Rectal smooth muscle tissue (tissue), 1 donor: ENCODE data around the gene UBE3D.
A peak's percentile ranks its signal among the peaks of the same experiment; 100 is the strongest.

Experiments used
- H3K27ac ChIP-seq: one replicate; pipeline ENCODE4 v1.7.0; 2013; ENCODE audit warnings: low read depth, low read length, inconsistent platforms
- H3K27me3 ChIP-seq: one replicate; pipeline ENCODE4 v1.7.0; 2013; ENCODE audit warnings: low read length; ENCODE audit not compliant: control insufficient read depth, insufficient read depth
- H3K36me3 ChIP-seq: one replicate; pipeline ENCODE4 v1.7.0; 2013; ENCODE audit warnings: low read length; ENCODE audit not compliant: control insufficient read depth, insufficient read depth
- H3K4me1 ChIP-seq: one replicate; pipeline ENCODE4 v1.7.0; 2013; ENCODE audit warnings: low read length; ENCODE audit not compliant: control insufficient read depth, insufficient read depth
- H3K4me3 ChIP-seq: one replicate; pipeline ENCODE4 v1.7.0; 2013; ENCODE audit warnings: low read length
- H3K9ac ChIP-seq: one replicate; pipeline ENCODE4 v1.7.0; 2013; ENCODE audit warnings: low read length

The UBE3D gene, protein sequence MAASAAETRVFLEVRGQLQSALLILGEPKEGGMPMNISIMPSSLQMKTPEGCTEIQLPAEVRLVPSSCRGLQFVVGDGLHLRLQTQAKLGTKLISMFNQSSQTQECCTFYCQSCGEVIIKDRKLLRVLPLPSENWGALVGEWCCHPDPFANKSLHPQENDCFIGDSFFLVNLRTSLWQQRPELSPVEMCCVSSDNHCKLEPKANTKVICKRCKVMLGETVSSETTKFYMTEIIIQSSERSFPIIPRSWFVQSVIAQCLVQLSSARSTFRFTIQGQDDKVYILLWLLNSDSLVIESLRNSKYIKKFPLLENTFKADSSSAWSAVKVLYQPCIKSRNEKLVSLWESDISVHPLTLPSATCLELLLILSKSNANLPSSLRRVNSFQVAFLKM

DNA sequence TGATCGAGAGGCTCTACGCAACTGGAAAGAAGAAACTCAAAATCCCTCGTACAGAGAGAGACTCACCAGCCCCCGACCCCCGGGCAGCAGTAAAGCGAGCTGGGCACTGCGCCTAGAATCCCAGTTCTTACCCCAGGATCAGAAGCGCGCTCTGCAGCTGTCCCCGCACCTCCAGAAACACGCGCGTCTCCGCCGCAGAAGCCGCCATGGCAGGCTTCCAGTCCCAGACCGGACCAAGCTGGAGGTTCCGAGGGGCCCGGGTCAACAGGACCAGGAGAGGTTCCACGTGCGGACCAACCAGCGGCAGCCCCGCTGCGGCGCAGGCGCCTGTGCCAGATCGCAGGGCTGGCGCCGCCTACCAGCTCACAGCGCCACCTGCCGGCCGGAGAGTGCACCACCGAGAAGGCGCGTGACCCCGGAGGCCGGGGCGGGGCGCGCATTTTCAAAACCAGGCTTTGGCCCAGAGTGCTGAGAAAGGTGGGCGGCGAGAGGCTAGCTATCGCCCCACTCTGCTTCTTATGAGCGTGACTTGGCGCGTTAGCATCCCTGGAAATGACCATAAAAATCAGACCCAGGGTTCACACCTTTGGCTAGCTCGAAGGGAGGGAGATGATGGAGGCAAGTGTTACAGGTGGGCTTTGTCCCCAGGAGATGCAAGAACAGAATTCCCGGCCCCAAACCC lies at the start of gene UBE3D:
UBE3D (minus strand) TSS at position 331 of the 682 bp plus-strand sequence; CDS start at position 208, 123 bp downstream.
- H3K9ac ChIP-seq: peak within 1 kb of the TSS; percentile 53
- H3K4me3 ChIP-seq: peak within 1 kb of the TSS; percentile 83
- H3K4me1 ChIP-seq: peaks cover 8% of the 10 kb centered on the region
- no peaks in the 10 kb centered on the region for H3K36me3 ChIP-seq
- no peaks in the 10 kb centered on the region for H3K27me3 ChIP-seq
- no peak within 1 kb of the TSS for H3K27ac ChIP-seq

DNA sequence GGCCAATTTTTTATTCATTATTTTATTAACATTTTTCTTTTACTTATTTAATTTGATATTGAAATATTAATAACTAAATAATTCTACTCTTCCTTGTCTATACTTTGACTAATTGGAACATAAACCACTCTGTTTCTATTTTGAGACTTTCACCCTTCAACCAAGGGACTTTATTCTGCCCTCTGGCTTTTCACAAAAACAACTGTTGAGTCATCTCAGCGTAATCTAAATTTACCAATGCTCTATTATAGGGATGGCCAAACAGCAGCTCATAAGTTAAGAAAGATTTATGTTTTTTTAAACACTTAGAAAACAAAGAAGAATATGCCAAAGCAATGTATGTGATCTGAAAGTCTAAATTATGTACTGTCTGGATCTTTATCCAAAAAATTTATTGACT lies 48.5 kb upstream of the UBE3D start:
- no peak overlapping the region for H3K4me3 ChIP-seq
- H3K4me1 ChIP-seq: no peaks in the 10 kb centered on the region
- H3K9ac ChIP-seq: no peak overlapping the region
- H3K27ac ChIP-seq: no peak overlapping the region
- H3K36me3 ChIP-seq: no peaks in the 10 kb centered on the region
- H3K27me3 ChIP-seq: no peaks in the 10 kb centered on the region

DNA sequence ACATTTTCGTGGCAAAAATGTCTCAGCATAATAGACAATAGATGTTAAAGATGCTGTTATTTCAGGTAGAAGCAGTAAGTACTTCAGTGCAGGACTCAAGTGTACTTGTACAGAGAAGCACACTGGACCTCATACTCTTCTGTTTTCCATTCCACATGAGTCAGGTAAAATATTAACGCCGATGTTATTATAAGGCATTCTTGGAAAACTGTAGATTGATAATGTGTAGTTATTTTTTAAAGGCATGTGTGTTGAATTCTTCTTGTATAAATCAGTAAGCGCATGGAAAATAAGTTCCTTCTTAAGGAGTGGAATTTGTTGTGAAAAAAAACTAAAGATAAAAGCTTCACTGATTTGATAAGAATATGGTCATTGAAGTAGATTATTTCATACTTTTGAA lies 47.6 kb upstream of the UBE3D start:
- no peak overlapping the region for H3K27ac ChIP-seq
- H3K9ac ChIP-seq: no peak overlapping the region
- H3K27me3 ChIP-seq: no peaks in the 10 kb centered on the region
- no peak overlapping the region for H3K4me3 ChIP-seq
- no peaks in the 10 kb centered on the region for H3K36me3 ChIP-seq
- no peaks in the 10 kb centered on the region for H3K4me1 ChIP-seq

DNA sequence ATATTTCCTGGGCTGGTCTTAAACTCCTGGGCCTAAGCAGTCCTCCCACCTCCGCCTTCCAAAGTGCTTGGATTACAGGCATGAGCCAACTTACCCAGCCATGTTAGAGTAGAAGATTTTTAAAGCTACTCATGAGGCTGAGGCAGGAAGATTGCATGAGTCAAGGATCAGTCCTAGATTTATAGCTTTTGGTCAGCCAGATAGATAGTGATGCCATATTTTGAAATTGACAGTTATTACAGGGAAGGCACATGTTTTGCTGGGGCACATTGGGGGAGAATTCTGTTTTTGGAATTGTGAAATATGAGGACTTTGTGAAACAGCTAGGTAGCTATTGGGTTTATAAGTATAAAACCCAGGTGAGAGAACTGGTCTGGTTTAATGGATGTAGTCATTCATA lies 42.7 kb upstream of the UBE3D start:
- Histone ChIP-seq H3K4me3 (no peak overlapping the region), H3K27me3 (no peaks in the 10 kb centered on the region), H3K4me1 (no peaks in the 10 kb centered on the region), H3K36me3 (no peaks in the 10 kb centered on the region), H3K9ac (no peak overlapping the region), H3K27ac (no peak overlapping the region)

DNA sequence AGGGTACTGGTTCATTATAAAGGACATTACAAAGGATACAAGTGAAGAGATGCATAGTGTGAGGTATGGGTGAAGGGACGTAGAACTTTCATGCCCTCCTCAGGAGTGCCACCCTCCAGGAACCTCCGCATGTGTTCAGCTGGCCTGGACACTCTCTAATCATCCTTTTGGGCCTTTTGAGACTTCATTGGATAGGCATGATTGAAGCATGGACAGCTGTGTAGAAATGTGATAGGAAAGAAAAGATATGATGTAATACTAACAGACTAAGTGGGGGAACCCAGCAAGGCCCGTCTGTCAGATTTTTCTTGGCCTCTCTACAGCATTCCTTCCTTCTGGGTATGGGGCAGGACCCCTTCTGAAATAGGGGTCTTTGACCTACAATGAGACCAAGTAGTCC lies 32.9 kb upstream of the UBE3D start:
- no peak overlapping the region for H3K9ac ChIP-seq
- no peak overlapping the region for H3K4me3 ChIP-seq
- H3K27me3 ChIP-seq: no peaks in the 10 kb centered on the region

DNA sequence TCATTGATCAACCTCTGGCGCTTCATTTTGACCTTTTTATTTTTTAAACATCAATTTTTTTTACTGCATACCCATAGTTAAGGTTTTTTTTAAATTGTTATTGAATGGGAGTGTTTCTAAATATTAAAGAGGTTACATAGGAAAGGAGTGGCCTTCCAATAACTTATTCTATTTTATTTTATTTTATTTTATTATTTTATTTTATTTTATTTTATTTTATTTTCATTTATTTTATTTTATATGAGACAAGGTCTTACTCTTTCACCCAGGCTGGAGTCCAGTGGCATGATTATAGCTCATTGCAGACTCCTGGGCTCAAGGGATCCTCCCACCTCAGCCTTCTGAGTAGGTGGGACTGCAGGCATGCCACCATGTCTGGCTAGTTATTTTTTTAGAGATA lies 32.0 kb upstream of the UBE3D start:
- Histone ChIP-seq H3K36me3 (no peaks in the 10 kb centered on the region), H3K4me3 (no peak overlapping the region), H3K27me3 (no peaks in the 10 kb centered on the region), H3K4me1 (peaks cover 3% of the 10 kb centered on the region), H3K9ac (no peak overlapping the region), H3K27ac (no peak overlapping the region)

More for the DNA sequence above, 32.9 kb upstream of the UBE3D start:
- no peak overlapping the region for H3K27ac ChIP-seq
- no peaks in the 10 kb centered on the region for H3K4me1 ChIP-seq
- H3K36me3 ChIP-seq: no peaks in the 10 kb centered on the region

DNA sequence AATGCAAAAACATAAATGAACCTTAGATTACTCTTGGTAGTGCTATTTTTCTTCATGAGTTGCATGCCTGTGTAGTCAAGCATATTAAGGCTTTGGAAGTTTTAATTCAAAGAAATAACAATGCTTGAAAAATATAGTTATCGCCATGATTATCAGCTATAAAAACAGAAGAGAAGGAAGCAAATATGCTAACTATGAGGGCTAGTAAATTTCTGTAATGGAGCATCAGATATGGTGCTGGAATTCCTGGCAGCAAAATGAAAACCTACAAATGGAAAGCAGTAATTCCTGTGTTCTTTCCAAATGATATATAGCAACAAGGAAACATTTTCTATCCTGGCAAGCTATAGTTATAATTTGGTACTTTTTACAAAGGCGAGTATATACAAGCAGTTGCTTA lies 31.6 kb upstream of the UBE3D start:
- H3K27ac ChIP-seq: no peak overlapping the region
- peaks cover 3% of the 10 kb centered on the region for H3K4me1 ChIP-seq
- no peaks in the 10 kb centered on the region for H3K36me3 ChIP-seq
- no peaks in the 10 kb centered on the region for H3K27me3 ChIP-seq
- H3K4me3 ChIP-seq: no peak overlapping the region
- no peak overlapping the region for H3K9ac ChIP-seq

DNA sequence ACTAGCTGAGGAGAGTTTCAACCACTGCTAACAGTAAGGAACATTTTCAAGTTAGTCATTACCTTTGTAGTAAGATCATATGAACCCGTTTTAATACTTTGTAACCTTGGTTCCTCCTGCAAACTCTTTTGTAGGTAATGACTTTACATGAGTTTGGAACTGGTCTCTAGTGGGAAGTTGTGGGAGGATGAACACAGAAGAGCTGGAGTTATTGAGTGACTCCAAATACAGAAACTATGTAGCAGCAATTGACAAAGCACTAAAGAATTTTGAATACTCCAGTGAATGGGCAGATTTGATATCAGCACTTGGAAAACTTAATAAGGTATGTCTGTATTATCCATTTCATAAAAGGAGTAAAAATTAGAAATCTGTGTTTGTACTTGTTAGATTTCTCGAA lies 31.1 kb upstream of the UBE3D start:
- no peak overlapping the region for H3K27ac ChIP-seq
- H3K27me3 ChIP-seq: no peaks in the 10 kb centered on the region
- H3K9ac ChIP-seq: no peak overlapping the region
- H3K36me3 ChIP-seq: no peaks in the 10 kb centered on the region
- H3K4me3 ChIP-seq: no peak overlapping the region
- H3K4me1 ChIP-seq: peaks cover 3% of the 10 kb centered on the region

DNA sequence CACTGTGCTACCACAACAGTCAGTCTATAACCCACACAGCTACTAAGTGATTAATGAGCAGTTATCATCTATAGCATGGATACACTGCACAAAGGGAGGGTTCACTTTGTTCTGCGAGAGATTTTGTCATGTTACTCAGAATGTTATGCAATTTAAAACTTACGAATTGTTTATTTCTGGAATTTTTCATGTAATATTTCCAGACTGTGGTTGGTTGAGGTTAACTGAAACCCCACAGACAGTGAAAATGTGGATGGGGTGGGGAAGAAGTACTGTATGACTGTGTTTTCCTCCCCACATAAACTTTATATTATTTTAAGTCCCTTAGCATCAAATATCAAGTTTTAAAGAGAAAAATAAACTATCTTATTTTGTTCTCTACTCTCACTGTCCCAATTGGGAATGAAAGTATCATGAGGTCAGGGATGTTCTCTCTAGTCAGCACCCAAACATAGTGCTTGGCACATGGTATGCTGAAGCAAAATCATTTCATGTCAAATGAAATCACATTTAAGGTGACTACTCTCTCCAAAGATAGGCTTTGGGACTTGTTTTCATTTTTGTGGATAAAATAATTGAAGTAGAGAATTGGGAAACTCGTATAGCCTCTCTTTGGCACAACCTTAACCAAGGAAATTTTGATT lies 27.2 kb upstream of the UBE3D start:
- no peaks in the 10 kb centered on the region for H3K27me3 ChIP-seq
- no peak overlapping the region for H3K27ac ChIP-seq
- no peak overlapping the region for H3K4me3 ChIP-seq
- peaks cover 3% of the 10 kb centered on the region for H3K4me1 ChIP-seq
- H3K36me3 ChIP-seq: no peaks in the 10 kb centered on the region
- no peak overlapping the region for H3K9ac ChIP-seq

DNA sequence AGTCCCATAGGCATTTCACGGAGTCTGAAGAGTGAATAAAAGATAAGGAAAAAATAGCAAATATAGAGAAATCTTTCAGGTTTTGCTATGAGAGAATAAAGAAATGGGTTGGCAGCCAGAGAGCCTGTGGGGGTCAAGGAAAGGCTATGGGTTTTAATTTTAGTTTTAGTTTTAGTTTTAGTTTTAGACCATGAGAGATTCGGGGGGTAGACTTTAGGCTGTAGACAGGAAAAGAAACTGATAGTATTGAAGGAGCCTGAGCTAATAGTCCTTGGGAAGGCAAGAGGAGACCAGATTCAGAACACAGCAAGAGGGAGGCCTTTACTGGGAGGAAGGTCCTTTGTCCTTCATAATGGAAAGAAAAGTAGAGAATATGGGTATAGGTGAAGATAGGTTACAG lies 21.1 kb upstream of the UBE3D start:
- Histone ChIP-seq H3K4me1 (no peaks in the 10 kb centered on the region), H3K27ac (no peak overlapping the region), H3K4me3 (no peak overlapping the region), H3K27me3 (no peaks in the 10 kb centered on the region), H3K9ac (no peak overlapping the region), H3K36me3 (no peaks in the 10 kb centered on the region)

DNA sequence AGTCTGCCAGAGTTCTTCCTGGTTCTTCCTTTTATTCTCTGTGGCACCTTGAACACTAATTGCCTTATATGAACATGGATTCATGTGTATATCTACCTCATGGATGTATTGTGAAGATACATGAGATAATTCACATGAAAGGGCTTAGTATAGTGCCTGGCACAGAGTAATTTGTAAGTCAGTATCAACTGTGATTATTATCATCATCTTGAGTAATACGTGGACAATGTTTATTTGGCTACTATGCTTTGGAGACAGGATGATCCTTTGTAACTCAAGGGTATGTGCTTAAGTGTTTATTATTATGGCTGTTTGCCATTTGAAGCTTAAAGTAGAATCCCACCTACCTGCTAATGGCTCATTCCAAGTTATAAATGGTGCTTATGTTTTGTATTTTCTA lies 17.8 kb upstream of the UBE3D start:
- no peaks in the 10 kb centered on the region for H3K4me1 ChIP-seq
- H3K27ac ChIP-seq: no peak overlapping the region
- H3K27me3 ChIP-seq: no peaks in the 10 kb centered on the region
- H3K36me3 ChIP-seq: no peaks in the 10 kb centered on the region
- no peak overlapping the region for H3K9ac ChIP-seq
- no peak overlapping the region for H3K4me3 ChIP-seq

DNA sequence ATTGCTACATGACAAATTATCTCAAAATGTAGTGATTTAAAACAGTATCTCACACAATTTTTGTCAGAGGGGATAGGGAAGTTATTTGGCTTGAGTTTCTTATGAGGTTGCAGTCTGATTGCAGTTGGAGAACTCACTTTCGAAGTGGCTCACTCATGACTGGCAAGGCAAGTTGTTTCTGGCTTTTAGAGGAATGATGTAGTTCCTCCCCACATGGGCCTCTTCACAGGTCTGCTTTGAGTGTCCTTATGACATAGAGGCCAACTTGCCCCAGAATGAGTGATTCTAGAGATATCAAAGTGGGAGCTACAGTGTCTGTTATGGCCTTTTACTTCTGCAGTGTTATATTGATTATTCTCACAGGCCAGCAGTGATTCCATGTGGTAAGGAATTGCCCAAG lies 8.0 kb upstream of the UBE3D start:
- peaks cover 1% of the 10 kb centered on the region for H3K4me1 ChIP-seq
- no peak overlapping the region for H3K27ac ChIP-seq
- no peak overlapping the region for H3K9ac ChIP-seq
- H3K36me3 ChIP-seq: no peaks in the 10 kb centered on the region
- no peaks in the 10 kb centered on the region for H3K27me3 ChIP-seq
- H3K4me3 ChIP-seq: no peak overlapping the region
